ENCODE measurements around the gene MAPK9.
A peak's percentile ranks its signal among the peaks of the same experiment; 100 is the strongest.

The MAPK9 gene

GRCh38 chr5:180291943-180292831 is at the start of gene MAPK9:
MAPK9 (minus strand) TSS chr5:180292083; CDS start chr5:180280561, 11,522 bp downstream.
- DNase-seq (ENCODE audit: low read depth, low spot score): no peak

- no peak for DNase-seq (ENCODE audit: low read depth, low spot score)
Measured at GRCh38 chr5:180341595-180341994, 49.7 kb upstream of the MAPK9 start.

DNA sequence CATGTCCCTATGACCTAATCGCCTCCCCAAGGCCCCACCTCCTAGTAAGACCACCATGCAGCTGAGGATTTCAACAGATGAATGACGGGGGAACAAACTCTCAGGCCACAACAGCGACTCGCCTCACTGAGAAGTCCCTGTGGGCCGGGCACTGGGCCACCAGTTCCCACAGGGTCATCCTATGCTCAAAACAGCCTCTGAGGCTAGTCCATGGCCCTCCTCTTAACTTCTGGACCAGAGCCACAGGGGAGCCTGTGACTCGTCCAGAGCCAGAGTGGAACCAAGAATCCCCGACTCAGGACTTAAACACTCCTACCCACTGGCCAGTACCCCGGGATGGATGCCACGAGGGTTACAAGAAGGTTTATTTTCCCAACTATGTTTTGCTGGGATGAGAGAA is 49.0 kb upstream of the MAPK9 start:
- DNase-seq (ENCODE audit: low read depth, low spot score): no peak

DNA sequence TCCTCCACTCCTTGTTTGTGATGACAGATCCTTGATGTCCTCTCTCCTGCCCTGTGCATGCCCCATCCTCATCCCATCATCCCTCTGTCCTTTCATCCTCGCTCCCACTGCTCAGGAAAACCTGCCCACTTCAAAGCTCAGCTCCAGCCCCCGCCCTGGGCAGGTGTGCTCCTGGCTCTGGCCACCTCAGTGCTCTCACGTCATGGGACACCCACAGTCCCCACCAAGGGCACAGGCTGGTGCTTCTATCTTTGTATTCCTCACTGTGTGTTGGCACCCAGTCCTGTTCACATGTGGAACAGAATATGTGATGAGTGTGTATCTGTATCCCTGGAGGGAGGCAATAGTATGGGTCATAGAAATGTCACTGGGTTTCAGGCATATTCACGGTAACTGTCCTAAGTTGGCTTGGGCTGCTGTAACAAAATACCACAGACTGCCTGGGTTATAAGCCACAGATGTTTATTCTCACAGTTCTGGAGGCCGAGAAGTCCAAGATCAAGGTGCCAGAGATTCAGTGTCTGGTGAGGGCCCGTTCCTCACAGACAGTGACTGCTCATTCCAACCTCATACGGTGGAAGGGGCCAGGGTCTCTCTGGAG is 47.8 kb upstream of the MAPK9 start:
- no peak for DNase-seq (ENCODE audit: low read depth, low spot score)

DNA sequence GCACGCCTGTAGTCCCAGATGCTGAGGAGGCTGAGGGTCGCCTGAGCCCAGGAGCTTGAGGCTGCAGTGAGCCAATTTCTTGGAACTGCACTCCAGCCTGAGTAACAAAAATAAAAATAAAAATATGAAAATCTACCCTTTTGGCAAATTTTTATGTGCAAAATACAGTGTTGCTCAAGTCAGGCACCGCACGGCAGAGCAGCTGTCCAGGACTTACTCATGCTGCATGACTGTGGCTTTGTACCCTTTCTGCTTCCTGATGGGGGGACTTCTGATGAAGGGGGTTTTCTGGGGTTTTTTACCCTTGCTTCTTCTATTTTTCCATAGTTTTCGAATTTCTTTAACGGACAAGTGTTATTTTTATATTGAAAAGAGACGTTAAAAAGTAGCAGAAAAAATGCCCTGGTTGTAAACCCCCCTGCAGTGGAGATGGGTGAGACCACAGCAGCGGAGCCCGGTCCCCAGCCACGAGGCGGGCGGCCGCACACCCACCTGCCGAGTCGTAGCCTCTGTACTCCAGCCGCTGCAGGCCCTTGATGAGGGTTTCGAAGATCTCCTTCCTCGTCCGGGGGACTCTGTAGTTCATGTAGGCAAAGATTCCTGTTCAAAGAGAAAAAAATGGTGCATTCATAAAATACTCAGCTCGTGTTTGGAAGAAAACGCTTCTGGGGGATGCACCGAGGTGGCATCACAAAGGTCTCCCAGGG is 46.3 kb upstream of the MAPK9 start:
- DNase-seq (ENCODE audit: low read depth, low spot score): no peak

DNA sequence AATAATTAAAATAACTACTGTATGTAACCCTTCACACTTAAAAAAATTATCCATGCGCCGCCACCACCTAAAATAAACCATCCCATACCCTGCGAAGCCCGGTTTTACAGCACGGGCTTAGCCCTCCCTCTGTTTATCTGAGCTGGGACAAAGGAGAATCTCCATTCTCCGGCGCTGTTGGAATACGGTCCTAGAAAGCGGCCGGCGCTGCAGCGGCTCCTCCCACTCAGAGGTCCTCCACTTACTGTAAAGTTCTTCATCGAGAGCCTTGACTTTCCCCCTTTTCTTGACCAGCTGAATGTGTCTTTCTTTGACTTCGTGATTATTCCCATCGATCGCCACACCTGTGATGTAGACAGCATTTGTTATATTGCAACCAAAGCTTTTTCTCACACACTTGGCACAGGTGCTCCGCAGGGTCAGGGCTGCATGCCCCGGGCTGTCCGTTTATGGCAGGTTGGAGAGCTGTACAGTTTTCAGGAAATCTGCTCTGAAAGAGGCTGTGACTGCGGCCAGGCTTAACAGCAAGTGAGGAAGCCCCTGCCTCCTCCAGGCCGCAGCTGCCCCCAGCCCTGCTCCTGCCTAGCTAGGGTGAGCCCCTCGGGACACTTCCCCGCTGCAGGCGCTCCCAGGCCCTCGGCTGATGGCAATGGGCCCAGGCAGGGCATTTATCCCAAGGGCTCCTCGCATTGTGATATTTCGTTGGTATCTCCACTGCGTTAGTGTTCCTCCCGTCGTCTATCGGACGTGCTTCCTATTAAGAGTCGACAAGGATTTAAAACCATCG is 44.5 kb upstream of the MAPK9 start:
- no peak for DNase-seq (ENCODE audit: low read depth, low spot score)

- no peak for DNase-seq (ENCODE audit: low read depth, low spot score)
Measured at GRCh38 chr5:180335614-180336233, 43.8 kb upstream of the MAPK9 start.

GRCh38 chr5:180334751-180335613 is 43.1 kb upstream of the MAPK9 start:
- DNase-seq (ENCODE audit: low read depth, low spot score): no peak

DNA sequence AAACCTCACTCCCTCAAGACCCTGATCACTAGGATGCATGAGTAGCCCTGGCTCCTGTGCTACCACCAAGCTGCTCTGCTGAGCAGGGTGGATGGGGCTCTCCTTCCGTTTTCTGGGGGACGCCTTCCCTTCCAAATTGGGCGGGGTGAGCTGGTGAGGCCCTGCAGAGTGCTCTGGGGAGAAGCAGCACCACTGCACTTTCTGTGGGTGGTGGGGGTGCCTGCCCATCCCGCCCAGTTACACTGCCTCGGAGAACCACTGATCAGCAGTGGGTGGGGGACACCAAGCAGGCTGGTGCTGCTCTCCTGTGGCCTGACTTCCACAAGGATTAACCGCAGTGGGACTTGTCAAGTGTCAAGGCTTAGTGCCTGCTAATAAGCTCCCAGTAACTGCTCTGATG is 42.3 kb upstream of the MAPK9 start:
- no peak for DNase-seq (ENCODE audit: low read depth, low spot score)

- DNase-seq (ENCODE audit: low read depth, low spot score): no peak
Measured at GRCh38 chr5:180333661-180334060, 41.8 kb upstream of the MAPK9 start.

DNA sequence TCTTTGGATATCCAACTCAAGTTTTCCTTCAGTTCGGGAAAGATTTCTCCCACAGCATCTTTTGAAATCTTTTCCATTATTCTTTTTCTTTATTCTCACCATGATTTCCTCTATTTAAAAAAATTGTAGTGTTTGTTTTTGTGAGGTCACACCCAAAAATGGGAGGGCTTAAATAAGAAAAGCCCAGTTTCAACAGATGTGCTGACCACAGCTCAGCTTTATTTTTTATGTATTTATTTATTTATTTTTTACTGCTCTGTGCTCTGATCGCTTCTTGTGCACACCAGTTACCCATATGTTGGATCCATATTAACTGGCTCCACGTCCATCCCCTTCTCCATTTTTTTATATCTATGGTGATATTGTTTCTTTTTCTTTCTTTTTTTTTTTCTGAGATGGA is 41.0 kb upstream of the MAPK9 start:
- DNase-seq (ENCODE audit: low read depth, low spot score): no peak

- DNase-seq (ENCODE audit: low read depth, low spot score): peak; percentile 77
Measured at GRCh38 chr5:180332051-180332517, 40.2 kb upstream of the MAPK9 start.

GRCh38 chr5:180331647-180331950 is 39.7 kb upstream of the MAPK9 start:
- DNase-seq (ENCODE audit: low read depth, low spot score): peak; percentile 61

DNA sequence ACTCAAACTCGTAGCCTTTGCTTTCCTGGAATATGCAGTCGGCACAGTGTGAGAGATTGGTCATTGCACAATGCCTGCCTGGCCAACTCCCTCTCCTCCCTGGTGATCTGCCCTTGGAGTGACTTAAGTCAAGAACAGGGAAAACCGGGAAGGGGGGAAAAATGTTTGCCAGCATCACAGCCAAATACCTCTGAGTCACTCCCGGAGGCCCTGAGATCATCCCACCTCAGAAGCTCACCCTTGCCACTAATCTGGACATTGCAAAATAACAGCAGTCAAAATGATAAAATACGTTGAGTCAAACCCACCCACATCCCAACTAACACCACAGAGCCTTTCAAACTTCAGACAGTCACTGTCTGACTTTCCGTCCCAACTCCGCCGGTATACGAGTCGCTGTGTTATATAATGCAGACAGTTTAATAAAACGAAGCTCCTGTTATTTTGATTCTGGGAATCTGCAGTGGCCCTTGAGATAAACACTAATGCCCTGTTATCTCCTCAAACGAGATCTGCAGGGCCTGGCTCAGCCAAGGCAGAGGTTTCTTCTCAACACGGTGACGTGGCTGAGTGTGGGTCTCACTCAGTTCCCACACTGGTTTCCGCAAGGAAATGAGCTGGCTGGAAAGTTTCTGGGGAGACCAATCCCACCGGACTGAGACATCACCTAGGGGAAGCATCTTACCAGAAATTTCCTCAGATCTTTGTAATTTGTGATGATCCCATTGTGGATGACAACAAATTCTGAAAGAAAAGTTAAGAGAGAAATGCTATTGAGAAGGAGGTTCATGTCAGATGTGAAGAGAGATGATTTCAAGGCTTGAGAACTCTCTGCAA is 39.1 kb upstream of the MAPK9 start:
- no peak for DNase-seq (ENCODE audit: low read depth, low spot score)

- no peak for DNase-seq (ENCODE audit: low read depth, low spot score)
Measured at GRCh38 chr5:180330270-180330648, 38.4 kb upstream of the MAPK9 start.

- no peak for DNase-seq (ENCODE audit: low read depth, low spot score)
Measured at GRCh38 chr5:180329606-180330269, 37.9 kb upstream of the MAPK9 start.

DNA sequence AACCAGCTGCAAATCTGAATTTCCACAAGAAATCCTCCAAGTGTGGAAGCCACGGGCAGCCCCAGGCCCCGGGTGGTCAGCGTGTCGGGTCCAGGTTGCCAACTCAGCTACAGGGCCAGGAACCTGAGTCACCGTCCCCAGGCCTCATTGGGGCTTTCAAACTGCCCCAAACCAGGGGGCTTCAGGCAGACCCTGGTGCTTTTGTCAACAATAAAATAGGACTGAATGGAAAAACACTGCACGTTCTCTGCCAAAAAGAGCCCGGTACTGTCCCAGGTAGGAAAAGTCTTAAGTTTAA is 37.2 kb upstream of the MAPK9 start:
- no peak for DNase-seq (ENCODE audit: low read depth, low spot score)

GRCh38 chr5:180328296-180329137 is 36.6 kb upstream of the MAPK9 start:
- peak; percentile 71 for DNase-seq (ENCODE audit: low read depth, low spot score)
